ENCODE measurements around the gene TPT1.
"Not testable (repeated sequence)": the region's sequence is repeated elsewhere in the genome, so short reads cannot be mapped to it uniquely, and the experiment has no call there.

The TPT1 gene

GRCh38 chr13:45367358-45367757, 26.4 kb upstream of the TPT1 start:
- peak; percentile 86 for DNase-seq (ENCODE audit: low spot score)

- DNase-seq (ENCODE audit: low spot score), result no peak
Measured at GRCh38 chr13:45365558-45365885, 24.5 kb upstream of the TPT1 start.

- DNase-seq (ENCODE audit: low spot score), result no peak
Measured at GRCh38 chr13:45364876-45365557, 24.0 kb upstream of the TPT1 start.

GRCh38 chr13:45362939-45363338, 22.0 kb upstream of the TPT1 start:
- DNase-seq (ENCODE audit: low spot score), result no peak

GRCh38 chr13:45361596-45362206, 20.7 kb upstream of the TPT1 start:
- peak; percentile 52 for DNase-seq (ENCODE audit: low spot score)

GRCh38 chr13:45356966-45357672, 16.1 kb upstream of the TPT1 start:
- no peak for DNase-seq (ENCODE audit: low spot score)

- DNase-seq (ENCODE audit: low spot score), result no peak
Measured at GRCh38 chr13:45353895-45354294, 12.9 kb upstream of the TPT1 start.

GRCh38 chr13:45352031-45352430, 11.0 kb upstream of the TPT1 start:
- no peak for DNase-seq (ENCODE audit: low spot score)

GRCh38 chr13:45350152-45350551, 9.2 kb upstream of the TPT1 start:
- no peak for DNase-seq (ENCODE audit: low spot score)

GRCh38 chr13:45349438-45349837, 8.5 kb upstream of the TPT1 start:
- no peak for DNase-seq (ENCODE audit: low spot score)

- not testable (repeated sequence) for DNase-seq (ENCODE audit: low spot score)
Measured at GRCh38 chr13:45344064-45344463, 3.1 kb upstream of the TPT1 start.

- not testable (repeated sequence) for DNase-seq (ENCODE audit: low spot score)
Measured at GRCh38 chr13:45343102-45343501, 2.1 kb upstream of the TPT1 start.

GRCh38 chr13:45342668-45343067, 1.7 kb upstream of the TPT1 start:
- not testable (repeated sequence) for DNase-seq (ENCODE audit: low spot score)

- DNase-seq (ENCODE audit: low spot score), result peak; percentile 23
Measured at GRCh38 chr13:45341799-45342500, 967 bp upstream of the TPT1 start.

GRCh38 chr13:45340422-45341033, 455 bp downstream of the TPT1 start:
- peak; percentile 81 for DNase-seq (ENCODE audit: low spot score)

GRCh38 chr13:45339867-45340266, 1.1 kb downstream of the TPT1 start:
- no peak for DNase-seq (ENCODE audit: low spot score)

GRCh38 chr13:45339399-45339798, 1.6 kb downstream of the TPT1 start:
- no peak for DNase-seq (ENCODE audit: low spot score)

- no peak for DNase-seq (ENCODE audit: low spot score)
Measured at GRCh38 chr13:45337803-45338202, 3.2 kb downstream of the TPT1 start.

GRCh38 chr13:45337395-45337794, 3.6 kb downstream of the TPT1 start:
- no peak for DNase-seq (ENCODE audit: low spot score)

GRCh38 chr13:45336025-45336800, 4.8 kb downstream of the TPT1 start:
- DNase-seq (ENCODE audit: low spot score), result no peak

GRCh38 chr13:45335397-45336024, 5.5 kb downstream of the TPT1 start:
- DNase-seq (ENCODE audit: low spot score), result no peak

Measured in AG08395 (cell line).